ENCODE data around the gene TMEM62. TPM values are rescaled to one million over a fixed set of nuclear protein-coding genes. Genes with fewer than 3 reads are reported as not detected.

Gene TMEM62
- total and polyA plus RNA-seq, 9 of the 15 experiments (the other 6 are each of a cell fraction or from before 2014, with no cell fraction given), result 4.4 to 16.6 (median 11.1) TPM

- no peak for TF ChIP-seq MGA (IDR thresholded peaks at IDR 0.05)
Measured at GRCh38 chr15:43206054-43206453, 72.7 kb downstream of the TMEM62 start (continued).

All from K562 (cell line).